ENCODE data around the gene ETV7.

The ETV7 gene

GRCh38 chr6:36320475-36320874, 67.0 kb downstream of the ETV7 start:
- TF ChIP-seq CTCF (IDR thresholded peaks at IDR 0.05; ENCODE audit: borderline replicate concordance, control extremely low read depth, extremely low read depth, insufficient read depth, missing control alignments), result no peak
- no peak for DNase-seq (ENCODE audit: low spot score)
- in situ Hi-C loops (cut with MboI; ENCODE audit: low sequenced_read_pairs, unreplicated experiment), result no loop called here

GRCh38 chr6:36319821-36320220, 67.6 kb downstream of the ETV7 start:
- in situ Hi-C loops (cut with MboI; ENCODE audit: low sequenced_read_pairs, unreplicated experiment), result no loop called here
- DNase-seq (ENCODE audit: low spot score), result no peak
- TF ChIP-seq CTCF (IDR thresholded peaks at IDR 0.05; ENCODE audit: borderline replicate concordance, control extremely low read depth, extremely low read depth, insufficient read depth, missing control alignments), result no peak

GRCh38 chr6:36319436-36319762, 68.1 kb downstream of the ETV7 start:
- no peak for TF ChIP-seq CTCF (IDR thresholded peaks at IDR 0.05; ENCODE audit: borderline replicate concordance, control extremely low read depth, extremely low read depth, insufficient read depth, missing control alignments)
- DNase-seq (ENCODE audit: low spot score), result no peak
- in situ Hi-C loops (cut with MboI; ENCODE audit: low sequenced_read_pairs, unreplicated experiment), result no loop called here

GRCh38 chr6:36318690-36319435, 68.6 kb downstream of the ETV7 start:
- DNase-seq (ENCODE audit: low spot score), result no peak
- TF ChIP-seq CTCF (IDR thresholded peaks at IDR 0.05; ENCODE audit: borderline replicate concordance, control extremely low read depth, extremely low read depth, insufficient read depth, missing control alignments), result no peak
- in situ Hi-C loops (cut with MboI; ENCODE audit: low sequenced_read_pairs, unreplicated experiment), result no loop called here

GRCh38 chr6:36317623-36318022, 69.8 kb downstream of the ETV7 start:
- in situ Hi-C loops (cut with MboI; ENCODE audit: low sequenced_read_pairs, unreplicated experiment), result no loop called here
- no peak for DNase-seq (ENCODE audit: low spot score)
- TF ChIP-seq CTCF (IDR thresholded peaks at IDR 0.05; ENCODE audit: borderline replicate concordance, control extremely low read depth, extremely low read depth, insufficient read depth, missing control alignments), result no peak
